NCI-H1092 (cell line): Measurements from ENCODE around the gene ZNF154.

Experiments used
- DNase-seq: peaks from one replicate; lab custom pipeline; 2025; lab: John Stamatoyannopoulos, UW

Gene ZNF154

DNA sequence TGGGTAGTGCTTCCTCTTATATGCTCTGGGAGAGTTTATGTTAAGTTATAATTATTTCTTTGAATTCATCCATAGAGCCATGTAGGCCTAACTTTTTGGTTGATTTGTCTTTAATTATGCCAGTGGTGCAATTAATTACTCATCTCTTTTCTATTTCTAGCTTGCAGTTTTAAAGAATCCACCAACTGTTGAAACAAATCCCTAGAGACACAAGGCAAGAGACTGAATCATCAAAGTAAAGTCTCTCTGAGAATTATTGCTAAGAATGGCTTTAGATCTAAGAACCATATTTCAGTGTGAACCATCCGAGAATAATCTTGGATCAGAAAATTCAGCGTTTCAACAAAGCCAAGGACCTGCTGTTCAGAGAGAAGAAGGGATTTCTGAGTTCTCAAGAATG, 33.1 kb downstream of the ZNF154 start:
- no peak for DNase-seq

DNA sequence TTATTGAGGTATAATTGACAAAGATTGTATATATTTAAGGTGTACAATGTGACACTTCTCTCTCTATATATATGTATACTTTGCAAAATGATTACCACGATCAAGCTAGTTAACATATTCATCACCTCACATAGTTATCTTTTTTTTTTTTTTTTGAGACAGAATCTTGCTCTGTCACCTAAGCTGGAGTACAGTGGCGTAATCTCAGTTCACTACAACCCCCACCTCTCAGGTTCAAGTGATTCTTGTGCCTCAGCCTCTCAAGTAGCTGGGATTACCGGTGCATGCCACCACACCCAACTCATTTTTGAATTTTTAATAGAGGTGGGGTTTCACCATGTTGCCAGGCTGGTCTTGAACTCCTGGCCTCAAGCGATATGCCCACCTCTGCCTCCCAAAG, 36.5 kb downstream of the ZNF154 start:
- no peak for DNase-seq

DNA sequence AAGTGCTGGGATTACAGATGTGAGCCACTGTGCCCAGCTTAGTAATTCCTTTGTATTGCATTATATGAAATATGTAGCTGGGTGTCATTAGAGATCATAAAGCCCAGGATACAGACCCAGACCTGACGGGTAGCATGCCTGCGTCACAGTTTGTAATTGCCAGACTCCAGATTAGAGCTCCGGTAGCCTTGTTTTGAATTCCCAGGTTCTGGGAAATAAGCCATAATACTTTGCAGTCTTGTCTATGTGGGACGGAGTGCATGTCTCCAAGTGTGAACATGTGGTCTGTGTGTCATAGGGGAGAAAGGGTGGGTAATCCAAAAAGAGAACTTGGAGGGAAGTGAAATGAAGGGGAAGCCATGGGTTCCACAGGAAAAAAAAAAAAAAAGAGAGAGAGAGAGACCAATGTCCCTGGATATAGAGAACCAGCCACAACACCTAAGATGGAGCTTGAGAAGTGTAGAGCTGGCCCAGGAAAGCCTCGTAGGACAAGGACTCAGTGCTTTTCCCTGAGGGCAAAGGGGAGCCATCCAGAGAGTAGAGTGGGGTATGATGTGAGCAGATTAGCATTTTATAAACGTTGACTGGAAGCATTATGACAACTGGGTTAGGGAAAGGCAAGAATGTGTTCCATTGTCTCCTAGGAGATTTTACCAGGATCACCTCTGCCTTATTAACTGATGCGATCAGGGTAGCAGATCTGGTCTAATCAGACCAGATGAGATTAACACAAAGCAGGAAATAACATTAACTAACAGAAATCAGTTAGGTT, 37.7 kb downstream of the ZNF154 start:
- DNase-seq = no peak

- DNase-seq = no peak
Measured at GRCh38 chr19:57668635-57669034, 40.4 kb downstream of the ZNF154 start, which contains the start of gene ZSCAN4. Gene ZSCAN4, plus strand, starts transcription at chr19:57668935. Its CDS starts 7,211 bp downstream, at chr19:57676146.

GRCh38 chr19:57667228-57667627, 41.8 kb downstream of the ZNF154 start:
- DNase-seq = no peak

DNA sequence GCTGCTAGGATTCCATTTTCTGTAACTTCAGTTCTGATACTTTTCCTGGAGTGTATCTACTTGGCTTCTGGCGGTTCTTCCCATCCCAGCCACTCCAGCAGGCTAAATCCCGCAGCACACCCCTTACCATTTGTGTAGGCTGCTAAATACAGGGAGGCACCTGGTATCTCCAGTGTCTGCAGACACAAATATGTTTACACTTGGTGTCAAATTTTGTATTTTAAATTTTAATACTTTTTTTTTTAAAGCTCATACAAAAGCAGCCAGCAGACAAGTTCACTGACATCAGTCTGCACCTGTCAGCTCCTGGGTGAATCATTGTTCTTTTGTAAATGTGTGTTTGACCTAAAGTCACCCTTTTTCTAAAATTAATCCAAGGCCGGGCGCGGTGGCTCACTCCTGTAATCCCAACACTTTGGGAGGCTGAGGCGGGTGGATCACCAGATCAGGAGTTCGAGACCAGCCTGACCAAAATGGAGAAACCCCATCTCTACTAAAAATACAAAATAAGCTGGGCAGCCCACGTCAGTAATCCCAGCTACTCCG, 43.7 kb downstream of the ZNF154 start:
- DNase-seq = no peak

- peak; percentile 14 for DNase-seq
Measured at GRCh38 chr19:57664269-57665127, 44.5 kb downstream of the ZNF154 start.

DNA sequence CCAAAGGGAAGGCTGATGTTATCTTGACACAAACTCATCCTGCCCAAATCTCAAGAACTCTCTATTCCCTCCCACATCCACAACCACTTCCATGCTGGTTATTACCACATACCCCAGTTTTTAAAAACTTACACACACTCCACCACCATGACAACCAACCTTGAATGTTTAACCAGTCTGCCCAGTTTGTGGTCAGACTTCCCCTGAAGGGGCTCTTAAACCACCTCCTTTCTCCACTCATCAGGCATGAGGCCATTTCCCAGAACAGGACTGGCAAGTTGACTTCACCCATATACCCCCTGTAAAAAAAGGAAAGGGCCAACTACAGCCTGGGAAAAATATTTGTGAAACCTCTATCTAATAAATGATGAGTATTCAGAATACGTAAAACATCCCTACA, 52.7 kb downstream of the ZNF154 start:
- no peak for DNase-seq

DNA sequence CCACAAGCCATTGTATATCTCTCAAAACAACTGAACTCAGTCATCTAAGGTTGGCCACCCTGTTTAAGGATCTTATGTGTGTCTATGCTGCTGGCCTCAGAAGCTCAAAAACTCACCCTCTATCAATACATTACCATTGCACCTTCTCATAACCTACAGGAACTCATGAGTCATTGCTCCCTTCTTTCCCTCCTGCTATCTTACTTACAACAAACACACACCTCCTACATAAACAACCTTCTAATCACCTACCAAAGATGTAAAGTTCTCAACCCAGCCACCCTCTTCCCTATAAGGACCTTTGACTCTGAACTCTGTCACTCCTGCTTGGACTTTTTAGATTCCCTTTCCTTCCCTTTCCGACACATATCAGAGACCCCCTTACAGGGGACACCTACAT, 53.6 kb downstream of the ZNF154 start:
- no peak for DNase-seq

DNA sequence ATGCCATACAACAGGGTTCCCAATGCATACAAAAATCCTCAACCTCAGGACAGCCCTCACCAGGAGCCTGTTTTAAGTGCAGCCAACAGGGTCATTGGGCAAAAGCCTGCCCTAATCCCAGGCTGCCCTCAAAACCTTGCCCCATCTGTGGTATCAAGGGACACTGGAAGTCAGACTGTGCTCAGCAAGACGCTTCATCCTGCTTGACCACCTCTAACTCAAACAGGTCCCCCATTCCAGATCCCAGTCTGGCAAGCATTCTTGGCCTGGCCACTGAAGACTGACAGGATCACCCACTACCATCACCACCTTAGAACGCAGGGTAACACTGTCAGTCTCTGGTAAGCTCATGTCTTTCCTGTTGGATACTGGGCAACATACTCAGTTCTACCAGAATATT, 55.3 kb downstream of the ZNF154 start:
- DNase-seq = no peak

GRCh38 chr19:57651654-57651996, 57.4 kb downstream of the ZNF154 start:
- no peak for DNase-seq

- DNase-seq = peak; percentile 8
Measured at GRCh38 chr19:57648331-57649003, 60.5 kb downstream of the ZNF154 start.
